Left lung (tissue), 10 donors: ENCODE results near the gene TRIML1. TPM values are rescaled to one million over a fixed set of nuclear protein-coding genes. Genes with fewer than 3 reads are reported as not detected.

Source experiments
- ATAC-seq: fragments of 200-7000 bp; cut with Tn5 transposase; one replicate; pipeline ENCODE4 v1.9.1; 2020; ENCODE audit warnings: moderate library complexity
- DNase-seq, 4 donors: peaks; one replicate each; pipeline ENCODE4 v3.0.0-alpha.2; 2013 to 2020
- H3K27ac ChIP-seq, 2 donors: fragments of 200-600 bp; sonication (generic) in 1 of 2; one replicate each; pipeline versions ENCODE4 v1.5.0 to v1.8.0; 2020 to 2021
- H3K27me3 ChIP-seq, 2 donors: fragments of 200-600 bp; sonication (generic) in 1 of 2; one replicate each; pipeline versions ENCODE4 v1.5.0 to v1.8.0; 2020 to 2021
- H3K36me3 ChIP-seq, 2 donors: fragments of 200-600 bp; sonication (generic) in 1 of 2; one replicate each; pipeline versions ENCODE4 v1.5.0 to v1.8.0; 2020 to 2021
- H3K4me1 ChIP-seq, 2 donors: fragments of 200-600 bp; one replicate each; pipeline ENCODE4 v1.8.0; 2021
- H3K4me3 ChIP-seq, 2 donors: fragments of 200-600 bp; sonication (generic) in 1 of 2; one replicate each; pipeline versions ENCODE4 v1.5.0 to v1.8.0; 2020 to 2021; ENCODE audit warnings: mild to moderate bottlenecking in 1 of 2
- H3K9me3 ChIP-seq, 2 donors: fragments of 200-600 bp; sonication (generic) in 1 of 2; one replicate each; pipeline versions ENCODE4 v1.5.0 to v1.8.0; 2020 to 2021
- intact Hi-C, 2 donors: fragments of 100-400 bp; cut with DNase I; formaldehyde crosslinking; loops; one replicate each; pipeline versions ENCODE4 v1.11.2 to v1.14.2; 2022
- polyA plus RNA-seq, 6 donors: library from polyadenylated mRNA; unstranded; fragments of 120-200 nt; gene quantifications; one replicate each; pipeline ENCODE4 v1.2.1, GENCODE V29; 2013; ENCODE audit not compliant: insufficient read length in 6 of 6
- total RNA-seq, 2 donors: library from RNA; stranded (reverse); fragmentation: NEBNext Ultra II Directional; extraction: Animal tissue kit (Norgen Biotek cat#: 25700); gene quantifications; one replicate each; pipeline ENCODE4 v1.2.1, GENCODE V29; 2021
- TF ChIP-seq, protein P1 (sequence below), 2 donors: fragments of 200-600 bp; sonication (generic) in 1 of 2; IDR thresholded peaks; one replicate each; pipeline versions ENCODE4 v1.5.0 to v1.8.0; 2021; ENCODE audit warnings: antibody characterized with exemption in 2 of 2
- donor health status: DM: no; HTN: yes; CAD: no.
- donor health status: DM: no; HTN: no; CAD: no.

The TRIML1 gene
- total and polyA plus RNA-seq, 8 donors: not detected

DNA sequence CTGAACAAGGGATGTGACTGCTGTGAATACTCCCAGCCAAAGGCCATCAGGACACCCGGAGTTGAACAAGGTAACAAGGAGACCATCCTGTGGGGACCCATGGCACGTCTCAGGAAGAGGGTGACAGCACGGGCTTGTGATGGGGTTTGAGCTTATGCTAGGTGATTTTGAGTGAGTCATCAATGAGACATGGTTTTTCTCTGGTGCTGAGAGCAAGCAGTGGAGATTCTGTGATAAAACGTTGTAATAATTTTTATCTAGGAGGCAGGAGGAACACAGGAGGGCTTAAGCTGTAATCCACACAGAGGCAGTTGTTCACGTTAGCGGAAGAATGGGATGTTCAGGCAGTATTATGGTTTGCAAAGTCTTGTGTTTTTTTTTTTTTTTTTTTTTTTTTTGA is 36.0 kb downstream of the TRIML1 start:
- TF ChIP-seq, protein P1, sequence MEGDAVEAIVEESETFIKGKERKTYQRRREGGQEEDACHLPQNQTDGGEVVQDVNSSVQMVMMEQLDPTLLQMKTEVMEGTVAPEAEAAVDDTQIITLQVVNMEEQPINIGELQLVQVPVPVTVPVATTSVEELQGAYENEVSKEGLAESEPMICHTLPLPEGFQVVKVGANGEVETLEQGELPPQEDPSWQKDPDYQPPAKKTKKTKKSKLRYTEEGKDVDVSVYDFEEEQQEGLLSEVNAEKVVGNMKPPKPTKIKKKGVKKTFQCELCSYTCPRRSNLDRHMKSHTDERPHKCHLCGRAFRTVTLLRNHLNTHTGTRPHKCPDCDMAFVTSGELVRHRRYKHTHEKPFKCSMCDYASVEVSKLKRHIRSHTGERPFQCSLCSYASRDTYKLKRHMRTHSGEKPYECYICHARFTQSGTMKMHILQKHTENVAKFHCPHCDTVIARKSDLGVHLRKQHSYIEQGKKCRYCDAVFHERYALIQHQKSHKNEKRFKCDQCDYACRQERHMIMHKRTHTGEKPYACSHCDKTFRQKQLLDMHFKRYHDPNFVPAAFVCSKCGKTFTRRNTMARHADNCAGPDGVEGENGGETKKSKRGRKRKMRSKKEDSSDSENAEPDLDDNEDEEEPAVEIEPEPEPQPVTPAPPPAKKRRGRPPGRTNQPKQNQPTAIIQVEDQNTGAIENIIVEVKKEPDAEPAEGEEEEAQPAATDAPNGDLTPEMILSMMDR (IDR thresholded peaks at IDR 0.05): no peak
- ATAC-seq (no peak), DNase-seq (no peak)
- Histone ChIP-seq H3K27me3 (no peaks in the 10 kb centered on the region), H3K4me1 (no peaks in the 10 kb centered on the region), H3K36me3 (no peaks in the 10 kb centered on the region), H3K9me3 (peaks cover 0 to 15% of the 10 kb centered on the region in 2 donors), H3K4me3 (no peak overlapping the region), H3K27ac (no peak overlapping the region)
- intact Hi-C loops: no loop called here

DNA sequence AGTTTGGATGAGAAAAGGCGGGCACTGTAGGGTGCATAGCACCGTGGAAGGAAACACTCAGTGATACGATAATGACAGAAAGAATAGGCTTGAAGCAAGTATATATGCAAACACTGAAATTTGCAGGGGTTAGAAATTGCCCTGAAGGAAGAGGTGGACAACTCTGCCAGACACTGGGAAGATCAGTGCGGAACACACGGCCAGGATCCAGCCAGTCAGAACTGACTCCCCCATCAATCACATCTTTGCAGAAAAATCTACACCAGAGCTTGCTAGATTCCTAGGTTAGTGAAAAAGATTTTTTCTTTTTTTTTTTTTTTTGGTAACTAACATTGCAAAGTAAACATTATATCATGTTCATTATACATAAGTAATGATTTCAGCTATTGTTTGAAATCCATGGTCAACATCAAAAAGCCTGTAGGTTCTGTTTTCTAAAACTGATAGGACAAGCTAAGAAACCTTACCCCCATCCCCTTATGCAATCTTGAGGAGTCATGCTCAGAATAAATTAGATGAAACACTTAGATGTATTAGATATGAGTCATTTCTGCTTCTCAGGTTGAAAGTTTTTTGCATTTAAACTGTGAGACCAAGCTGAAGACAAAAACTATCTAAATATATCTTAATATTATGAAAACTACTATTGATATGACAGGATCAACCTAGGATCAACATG is 38.9 kb downstream of the TRIML1 start:
- no peak for DNase-seq
- no peak overlapping the region for H3K27ac ChIP-seq
- peaks cover 0 to 15% of the 10 kb centered on the region in 2 donors for H3K9me3 ChIP-seq
- intact Hi-C loops: no loop called here
- TF ChIP-seq, protein P1 (IDR thresholded peaks at IDR 0.05): no peak
- no peak for ATAC-seq
- H3K27me3 ChIP-seq: no peaks in the 10 kb centered on the region
- no peaks in the 10 kb centered on the region for H3K36me3 ChIP-seq
- no peak overlapping the region for H3K4me3 ChIP-seq
- H3K4me1 ChIP-seq: no peaks in the 10 kb centered on the region

DNA sequence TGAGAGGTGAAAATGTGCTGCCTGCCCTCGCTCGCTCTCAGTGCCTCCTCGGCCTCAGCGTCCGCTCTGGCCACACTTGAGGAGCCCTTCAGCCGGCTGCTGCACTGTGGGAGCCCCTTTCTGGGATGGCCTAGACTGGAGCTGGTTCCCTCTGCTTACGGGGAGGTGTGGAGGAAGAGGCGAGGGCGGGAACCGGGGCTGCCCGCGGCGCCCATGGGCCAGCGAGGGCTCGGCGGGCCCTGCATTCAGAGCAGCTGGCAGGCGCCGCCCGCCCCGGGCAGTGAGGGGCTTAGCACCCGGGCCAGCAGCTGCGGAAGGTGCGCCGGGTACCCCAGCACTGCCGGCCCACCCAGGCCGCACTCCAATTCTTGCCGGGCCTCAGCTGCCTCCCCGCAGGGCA is 39.6 kb downstream of the TRIML1 start:
- H3K36me3 ChIP-seq: no peaks in the 10 kb centered on the region
- no peaks in the 10 kb centered on the region for H3K27me3 ChIP-seq
- no peak overlapping the region for H3K4me3 ChIP-seq
- TF ChIP-seq, protein P1 (IDR thresholded peaks at IDR 0.05): no peak
- intact Hi-C loops: no loop called here
- ATAC-seq (no peak), DNase-seq (no peak)
- no peak overlapping the region for H3K27ac ChIP-seq
- no peaks in the 10 kb centered on the region for H3K4me1 ChIP-seq
- peaks cover 0 to 15% of the 10 kb centered on the region in 2 donors for H3K9me3 ChIP-seq

DNA sequence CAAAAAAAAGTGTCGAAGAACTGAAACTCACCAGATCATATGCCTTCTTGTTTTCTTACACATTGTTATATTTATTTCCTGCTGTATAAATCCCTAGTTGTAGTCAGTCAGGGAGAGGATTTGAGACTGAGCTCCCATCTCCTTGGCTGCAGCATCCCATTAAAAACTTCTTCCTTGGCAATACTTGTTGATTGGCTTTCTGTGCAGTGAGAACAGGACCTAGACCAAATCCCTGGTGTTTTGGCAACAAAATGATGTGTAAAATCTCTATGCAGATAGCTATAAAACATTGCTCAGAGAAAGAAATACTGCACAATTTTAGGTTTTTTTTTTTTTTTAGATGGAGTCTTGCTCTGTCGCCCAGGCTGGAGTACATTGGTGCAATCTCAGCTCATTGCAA is 47.9 kb downstream of the TRIML1 start:
- ATAC-seq: no peak
- TF ChIP-seq, protein P1 (IDR thresholded peaks at IDR 0.05): no peak
- no peaks in the 10 kb centered on the region for H3K4me1 ChIP-seq

DNA sequence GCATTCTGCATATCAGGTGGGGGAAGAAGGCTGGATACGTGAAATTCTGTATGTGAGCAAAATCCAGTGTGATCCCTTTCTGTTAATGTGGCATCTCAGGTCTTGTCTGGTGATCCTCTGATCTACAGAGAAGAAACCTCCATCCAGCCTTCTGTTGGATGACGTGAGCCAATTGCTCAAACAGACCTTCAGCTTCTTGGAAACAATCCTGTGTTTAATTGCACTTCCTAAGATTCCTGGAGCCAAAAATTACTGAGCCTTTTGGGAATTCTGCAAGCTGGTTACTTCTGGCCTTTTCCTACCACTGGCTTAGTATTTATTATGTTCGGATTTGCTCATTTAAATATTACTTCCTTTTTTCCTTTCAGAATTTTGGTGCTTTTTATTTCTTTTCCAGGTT is 51.2 kb downstream of the TRIML1 start:
- TF ChIP-seq, protein P1 (IDR thresholded peaks at IDR 0.05): no peak
- no peak overlapping the region for H3K4me3 ChIP-seq
- no peak for DNase-seq
- no peaks in the 10 kb centered on the region for H3K4me1 ChIP-seq
- intact Hi-C loops: no loop called here
- H3K27ac ChIP-seq: no peak overlapping the region
- H3K9me3 ChIP-seq: no peaks in the 10 kb centered on the region
- no peaks in the 10 kb centered on the region for H3K36me3 ChIP-seq
- H3K27me3 ChIP-seq: no peaks in the 10 kb centered on the region
- no peak for ATAC-seq

More for the DNA sequence above, 47.9 kb downstream of the TRIML1 start:
- peaks cover 0 to 4% of the 10 kb centered on the region in 2 donors for H3K9me3 ChIP-seq
- no peaks in the 10 kb centered on the region for H3K36me3 ChIP-seq
- H3K27ac ChIP-seq: no peak overlapping the region
- intact Hi-C loops: no loop called here
- DNase-seq: no peak
- H3K27me3 ChIP-seq: no peaks in the 10 kb centered on the region
- H3K4me3 ChIP-seq: no peak overlapping the region
